GM23338 (cell line): ENCODE results near the gene OARD1.

Source experiments
- CREB1 ChIP-seq: fragments of 250-450 bp; sonication (Bioruptor Pico); IDR thresholded peaks from 2 replicates; pipeline ENCODE4 v1.5.0; 2020; ENCODE audit warnings: low read depth, mild to moderate bottlenecking, moderate library complexity
- EZH2 ChIP-seq: fragments of 200-600 bp; sonication (generic); IDR thresholded peaks from one replicate; pipeline ENCODE4 v1.8.0; 2017; ENCODE audit warnings: antibody characterized with exemption, mild to moderate bottlenecking, low read depth; ENCODE audit not compliant: unreplicated experiment
- EZH2phosphoT487 ChIP-seq: fragments of 200-600 bp; sonication (generic); IDR thresholded peaks from one replicate; pipeline ENCODE4 v1.8.1; 2018; ENCODE audit warnings: antibody characterized with exemption; ENCODE audit not compliant: unreplicated experiment
- JUNB ChIP-seq: IDR thresholded peaks from one replicate; pipeline ENCODE4 v1.6.1; 2016; ENCODE audit warnings: antibody characterized with exemption; ENCODE audit not compliant: unreplicated experiment
- NANOG ChIP-seq: IDR thresholded peaks from 2 replicates; pipeline ENCODE4 v1.6.1; 2016; ENCODE audit warnings: antibody characterized with exemption, borderline replicate concordance
- POLR2AphosphoS5 ChIP-seq: IDR thresholded peaks from 2 replicates; pipeline ENCODE4 v1.6.1; 2016; ENCODE audit warnings: antibody characterized with exemption, low read depth
- STAT1 ChIP-seq: IDR thresholded peaks from one replicate; pipeline ENCODE4 v1.6.1; 2016; ENCODE audit warnings: antibody characterized with exemption; ENCODE audit not compliant: unreplicated experiment
- ZNF114 ChIP-seq: fragments of 250-450 bp; sonication (Bioruptor Pico); IDR thresholded peaks from 2 replicates; pipeline ENCODE4 v1.5.0; 2020; ENCODE audit warnings: mild to moderate bottlenecking, moderate library complexity
- ZNF331 ChIP-seq: fragments of 250-450 bp; sonication (Bioruptor Pico); IDR thresholded peaks from 2 replicates; pipeline ENCODE4 v1.5.0; 2020; ENCODE audit warnings: low read depth, mild to moderate bottlenecking, moderate library complexity
- TF ChIP-seq, protein P1 (sequence below), 2 experiments: fragments of 200-600 bp in 1 of 2; sonication (generic) in 1 of 2; conservative IDR thresholded peaks; 2 replicates each; pipeline versions ENCODE4 v1.5.1 to v1.6.1; 2016 to 2017; ENCODE audit warnings: antibody characterized with exemption in 2 of 2, low read depth in 2 of 2, mild to moderate bottlenecking in 2 of 2, moderate library complexity in 1 of 2
- TF ChIP-seq, protein P2 (sequence below): IDR thresholded peaks from one replicate; pipeline ENCODE4 v1.6.1; 2018; ENCODE audit warnings: antibody characterized with exemption; ENCODE audit not compliant: unreplicated experiment
- TF ChIP-seq, protein P3 (sequence below): IDR thresholded peaks from 2 replicates; pipeline ENCODE4 v1.6.1; 2016; ENCODE audit warnings: antibody characterized with exemption
- TF ChIP-seq, protein P4 (sequence below): fragments of 250-450 bp; sonication (Bioruptor Pico); IDR thresholded peaks from 2 replicates; pipeline ENCODE4 v1.5.0; 2020; ENCODE audit warnings: mild to moderate bottlenecking, moderate library complexity

DNA sequence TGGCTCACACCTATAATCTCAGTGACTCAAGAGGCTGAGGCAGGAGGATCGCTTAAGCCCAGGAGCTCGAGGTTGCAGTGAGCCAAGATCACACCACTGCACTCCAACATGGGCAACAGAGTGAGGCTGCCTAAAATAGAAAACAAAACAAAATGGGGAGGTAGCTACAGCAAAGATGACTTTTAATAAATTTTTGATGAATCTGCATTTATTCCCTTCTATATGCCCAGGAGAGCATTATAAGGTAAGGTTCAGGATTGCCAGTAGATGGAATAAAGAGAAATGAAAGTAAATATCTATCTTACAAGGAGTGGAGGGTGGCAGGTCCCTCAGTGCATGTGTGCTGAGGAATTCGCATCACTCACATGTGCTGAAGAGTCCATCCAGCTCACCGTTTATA, 57.4 kb downstream of the OARD1 start:
- TF ChIP-seq CREB1 (CRISPR knock-in tag) (no peak), EZH2phosphoT487 (no peak), EZH2 (no peak), ZNF331 (CRISPR knock-in tag) (no peak), POLR2AphosphoS5 (no peak), STAT1 (no peak), JUNB (no peak), ZNF114 (CRISPR knock-in tag) (no peak), NANOG (no peak)
- TF ChIP-seq, protein P1, sequence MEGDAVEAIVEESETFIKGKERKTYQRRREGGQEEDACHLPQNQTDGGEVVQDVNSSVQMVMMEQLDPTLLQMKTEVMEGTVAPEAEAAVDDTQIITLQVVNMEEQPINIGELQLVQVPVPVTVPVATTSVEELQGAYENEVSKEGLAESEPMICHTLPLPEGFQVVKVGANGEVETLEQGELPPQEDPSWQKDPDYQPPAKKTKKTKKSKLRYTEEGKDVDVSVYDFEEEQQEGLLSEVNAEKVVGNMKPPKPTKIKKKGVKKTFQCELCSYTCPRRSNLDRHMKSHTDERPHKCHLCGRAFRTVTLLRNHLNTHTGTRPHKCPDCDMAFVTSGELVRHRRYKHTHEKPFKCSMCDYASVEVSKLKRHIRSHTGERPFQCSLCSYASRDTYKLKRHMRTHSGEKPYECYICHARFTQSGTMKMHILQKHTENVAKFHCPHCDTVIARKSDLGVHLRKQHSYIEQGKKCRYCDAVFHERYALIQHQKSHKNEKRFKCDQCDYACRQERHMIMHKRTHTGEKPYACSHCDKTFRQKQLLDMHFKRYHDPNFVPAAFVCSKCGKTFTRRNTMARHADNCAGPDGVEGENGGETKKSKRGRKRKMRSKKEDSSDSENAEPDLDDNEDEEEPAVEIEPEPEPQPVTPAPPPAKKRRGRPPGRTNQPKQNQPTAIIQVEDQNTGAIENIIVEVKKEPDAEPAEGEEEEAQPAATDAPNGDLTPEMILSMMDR (conservative IDR thresholded peaks at IDR 0.05; ENCODE audit: low read depth in 2 of 2), result no peak
- TF ChIP-seq, protein P2, sequence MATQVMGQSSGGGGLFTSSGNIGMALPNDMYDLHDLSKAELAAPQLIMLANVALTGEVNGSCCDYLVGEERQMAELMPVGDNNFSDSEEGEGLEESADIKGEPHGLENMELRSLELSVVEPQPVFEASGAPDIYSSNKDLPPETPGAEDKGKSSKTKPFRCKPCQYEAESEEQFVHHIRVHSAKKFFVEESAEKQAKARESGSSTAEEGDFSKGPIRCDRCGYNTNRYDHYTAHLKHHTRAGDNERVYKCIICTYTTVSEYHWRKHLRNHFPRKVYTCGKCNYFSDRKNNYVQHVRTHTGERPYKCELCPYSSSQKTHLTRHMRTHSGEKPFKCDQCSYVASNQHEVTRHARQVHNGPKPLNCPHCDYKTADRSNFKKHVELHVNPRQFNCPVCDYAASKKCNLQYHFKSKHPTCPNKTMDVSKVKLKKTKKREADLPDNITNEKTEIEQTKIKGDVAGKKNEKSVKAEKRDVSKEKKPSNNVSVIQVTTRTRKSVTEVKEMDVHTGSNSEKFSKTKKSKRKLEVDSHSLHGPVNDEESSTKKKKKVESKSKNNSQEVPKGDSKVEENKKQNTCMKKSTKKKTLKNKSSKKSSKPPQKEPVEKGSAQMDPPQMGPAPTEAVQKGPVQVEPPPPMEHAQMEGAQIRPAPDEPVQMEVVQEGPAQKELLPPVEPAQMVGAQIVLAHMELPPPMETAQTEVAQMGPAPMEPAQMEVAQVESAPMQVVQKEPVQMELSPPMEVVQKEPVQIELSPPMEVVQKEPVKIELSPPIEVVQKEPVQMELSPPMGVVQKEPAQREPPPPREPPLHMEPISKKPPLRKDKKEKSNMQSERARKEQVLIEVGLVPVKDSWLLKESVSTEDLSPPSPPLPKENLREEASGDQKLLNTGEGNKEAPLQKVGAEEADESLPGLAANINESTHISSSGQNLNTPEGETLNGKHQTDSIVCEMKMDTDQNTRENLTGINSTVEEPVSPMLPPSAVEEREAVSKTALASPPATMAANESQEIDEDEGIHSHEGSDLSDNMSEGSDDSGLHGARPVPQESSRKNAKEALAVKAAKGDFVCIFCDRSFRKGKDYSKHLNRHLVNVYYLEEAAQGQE, result no peak
- TF ChIP-seq, protein P3, sequence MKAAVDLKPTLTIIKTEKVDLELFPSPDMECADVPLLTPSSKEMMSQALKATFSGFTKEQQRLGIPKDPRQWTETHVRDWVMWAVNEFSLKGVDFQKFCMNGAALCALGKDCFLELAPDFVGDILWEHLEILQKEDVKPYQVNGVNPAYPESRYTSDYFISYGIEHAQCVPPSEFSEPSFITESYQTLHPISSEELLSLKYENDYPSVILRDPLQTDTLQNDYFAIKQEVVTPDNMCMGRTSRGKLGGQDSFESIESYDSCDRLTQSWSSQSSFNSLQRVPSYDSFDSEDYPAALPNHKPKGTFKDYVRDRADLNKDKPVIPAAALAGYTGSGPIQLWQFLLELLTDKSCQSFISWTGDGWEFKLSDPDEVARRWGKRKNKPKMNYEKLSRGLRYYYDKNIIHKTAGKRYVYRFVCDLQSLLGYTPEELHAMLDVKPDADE, result no peak
- TF ChIP-seq, protein P4, sequence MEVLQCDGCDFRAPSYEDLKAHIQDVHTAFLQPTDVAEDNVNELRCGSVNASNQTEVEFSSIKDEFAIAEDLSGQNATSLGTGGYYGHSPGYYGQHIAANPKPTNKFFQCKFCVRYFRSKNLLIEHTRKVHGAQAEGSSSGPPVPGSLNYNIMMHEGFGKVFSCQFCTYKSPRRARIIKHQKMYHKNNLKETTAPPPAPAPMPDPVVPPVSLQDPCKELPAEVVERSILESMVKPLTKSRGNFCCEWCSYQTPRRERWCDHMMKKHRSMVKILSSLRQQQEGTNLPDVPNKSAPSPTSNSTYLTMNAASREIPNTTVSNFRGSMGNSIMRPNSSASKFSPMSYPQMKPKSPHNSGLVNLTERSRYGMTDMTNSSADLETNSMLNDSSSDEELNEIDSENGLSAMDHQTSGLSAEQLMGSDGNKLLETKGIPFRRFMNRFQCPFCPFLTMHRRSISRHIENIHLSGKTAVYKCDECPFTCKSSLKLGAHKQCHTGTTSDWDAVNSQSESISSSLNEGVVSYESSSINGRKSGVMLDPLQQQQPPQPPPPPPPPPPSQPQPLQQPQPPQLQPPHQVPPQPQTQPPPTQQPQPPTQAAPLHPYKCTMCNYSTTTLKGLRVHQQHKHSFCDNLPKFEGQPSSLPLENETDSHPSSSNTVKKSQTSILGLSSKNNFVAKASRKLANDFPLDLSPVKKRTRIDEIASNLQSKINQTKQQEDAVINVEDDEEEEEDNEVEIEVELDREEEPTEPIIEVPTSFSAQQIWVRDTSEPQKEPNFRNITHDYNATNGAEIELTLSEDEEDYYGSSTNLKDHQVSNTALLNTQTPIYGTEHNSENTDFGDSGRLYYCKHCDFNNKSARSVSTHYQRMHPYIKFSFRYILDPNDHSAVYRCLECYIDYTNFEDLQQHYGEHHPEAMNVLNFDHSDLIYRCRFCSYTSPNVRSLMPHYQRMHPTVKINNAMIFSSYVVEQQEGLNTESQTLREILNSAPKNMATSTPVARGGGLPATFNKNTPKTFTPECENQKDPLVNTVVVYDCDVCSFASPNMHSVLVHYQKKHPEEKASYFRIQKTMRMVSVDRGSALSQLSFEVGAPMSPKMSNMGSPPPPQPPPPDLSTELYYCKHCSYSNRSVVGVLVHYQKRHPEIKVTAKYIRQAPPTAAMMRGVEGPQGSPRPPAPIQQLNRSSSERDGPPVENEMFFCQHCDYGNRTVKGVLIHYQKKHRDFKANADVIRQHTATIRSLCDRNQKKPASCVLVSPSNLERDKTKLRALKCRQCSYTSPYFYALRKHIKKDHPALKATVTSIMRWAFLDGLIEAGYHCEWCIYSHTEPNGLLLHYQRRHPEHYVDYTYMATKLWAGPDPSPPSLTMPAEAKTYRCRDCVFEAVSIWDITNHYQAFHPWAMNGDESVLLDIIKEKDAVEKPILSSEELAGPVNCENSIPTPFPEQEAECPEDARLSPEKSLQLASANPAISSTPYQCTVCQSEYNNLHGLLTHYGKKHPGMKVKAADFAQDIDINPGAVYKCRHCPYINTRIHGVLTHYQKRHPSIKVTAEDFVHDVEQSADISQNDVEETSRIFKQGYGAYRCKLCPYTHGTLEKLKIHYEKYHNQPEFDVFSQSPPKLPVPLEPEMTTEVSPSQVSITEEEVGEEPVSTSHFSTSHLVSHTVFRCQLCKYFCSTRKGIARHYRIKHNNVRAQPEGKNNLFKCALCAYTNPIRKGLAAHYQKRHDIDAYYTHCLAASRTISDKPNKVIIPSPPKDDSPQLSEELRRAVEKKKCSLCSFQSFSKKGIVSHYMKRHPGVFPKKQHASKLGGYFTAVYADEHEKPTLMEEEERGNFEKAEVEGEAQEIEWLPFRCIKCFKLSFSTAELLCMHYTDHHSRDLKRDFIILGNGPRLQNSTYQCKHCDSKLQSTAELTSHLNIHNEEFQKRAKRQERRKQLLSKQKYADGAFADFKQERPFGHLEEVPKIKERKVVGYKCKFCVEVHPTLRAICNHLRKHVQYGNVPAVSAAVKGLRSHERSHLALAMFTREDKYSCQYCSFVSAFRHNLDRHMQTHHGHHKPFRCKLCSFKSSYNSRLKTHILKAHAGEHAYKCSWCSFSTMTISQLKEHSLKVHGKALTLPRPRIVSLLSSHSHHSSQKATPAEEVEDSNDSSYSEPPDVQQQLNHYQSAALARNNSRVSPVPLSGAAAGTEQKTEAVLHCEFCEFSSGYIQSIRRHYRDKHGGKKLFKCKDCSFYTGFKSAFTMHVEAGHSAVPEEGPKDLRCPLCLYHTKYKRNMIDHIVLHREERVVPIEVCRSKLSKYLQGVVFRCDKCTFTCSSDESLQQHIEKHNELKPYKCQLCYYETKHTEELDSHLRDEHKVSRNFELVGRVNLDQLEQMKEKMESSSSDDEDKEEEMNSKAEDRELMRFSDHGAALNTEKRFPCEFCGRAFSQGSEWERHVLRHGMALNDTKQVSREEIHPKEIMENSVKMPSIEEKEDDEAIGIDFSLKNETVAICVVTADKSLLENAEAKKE (CRISPR knock-in tag), result no peak
